IMR-90 (cell line): ENCODE data around the gene CLOCK. TPM values are rescaled to one million over a fixed set of nuclear protein-coding genes. Genes with fewer than 3 reads are reported as not detected.

ENCODE experiments used
- ATAC-seq: fragments of 200-7000 bp; cut with Tn5 transposase; 2 replicates; pipeline ENCODE4 v1.9.1; 2020; ENCODE audit warnings: low read depth, mild to moderate bottlenecking, moderate library complexity
- BruUV-seq: library from RNA; stranded (reverse); fragments of 400-500 nt; replicated peaks from 2 replicates; lab custom pipeline; 2021; lab: Mats Ljungman, UMichigan
- CTCF ChIA-PET: fragments of 300-600 bp; formaldehyde crosslinking; extraction: SDS; loops from one replicate; lab custom pipeline; 2021; ENCODE audit warnings: antibody characterized with exemption; lab: Yijun Ruan, JAX
- POLR2A ChIA-PET: fragments of 300-600 bp; sonication (Branson Sonifier 250); formaldehyde crosslinking; loops from one replicate; lab custom pipeline; 2022; ENCODE audit warnings: antibody characterized with exemption; ENCODE audit not compliant: unreplicated experiment; lab: Charles Lee
- DNase-seq: peaks from one replicate; pipeline ENCODE4 v3.0.0; 2013
- H2AFZ ChIP-seq: replicated peaks from 2 replicates; pipeline ENCODE3; 2013; ENCODE audit warnings: low read length, mild to moderate bottlenecking; ENCODE audit not compliant: poor library complexity
- H2AK5ac ChIP-seq: 2 replicates; pipeline ENCODE4 v1.6.1; 2013; ENCODE audit warnings: low read depth, low read length, inconsistent platforms
- H2AK9ac ChIP-seq: replicated peaks from 2 replicates; pipeline ENCODE3; 2013; ENCODE audit warnings: mild to moderate bottlenecking, low read depth, low read length, moderate library complexity; ENCODE audit not compliant: poor library complexity
- H2BK120ac ChIP-seq: 2 replicates; pipeline ENCODE4 v1.6.1; 2013; ENCODE audit warnings: low read depth, low read length, inconsistent platforms
- H2BK15ac ChIP-seq: 3 replicates; pipeline ENCODE4 v1.6.1; 2013; ENCODE audit warnings: low read depth, low read length, inconsistent platforms
- H2BK20ac ChIP-seq: 2 replicates; pipeline ENCODE4 v1.6.1; 2013; ENCODE audit warnings: low read depth, mild to moderate bottlenecking, inconsistent platforms, low read length, moderate library complexity
- H2BK5ac ChIP-seq: 2 replicates; pipeline ENCODE4 v1.6.1; 2013; ENCODE audit warnings: mild to moderate bottlenecking, low read depth, low read length, inconsistent platforms; ENCODE audit not compliant: poor library complexity, severe bottlenecking
- H3K14ac ChIP-seq: replicated peaks from 2 replicates; pipeline ENCODE4 v1.6.1; 2013; ENCODE audit warnings: low read depth, low read length, inconsistent platforms
- H3K18ac ChIP-seq: 2 replicates; pipeline ENCODE4 v1.6.1; 2013; ENCODE audit warnings: low read depth, low read length, control low read depth
- H3K23ac ChIP-seq: 2 replicates; pipeline ENCODE4 v1.6.1; 2013; ENCODE audit warnings: low read depth, low read length, inconsistent platforms
- H3K27ac ChIP-seq: 2 replicates; pipeline ENCODE4 v1.5.1; 2013; ENCODE audit warnings: mild to moderate bottlenecking, control low read depth, low read length; ENCODE audit not compliant: insufficient read depth
- H3K27me3 ChIP-seq: 2 replicates; pipeline ENCODE4 v1.6.1; 2013; ENCODE audit warnings: low read length; ENCODE audit not compliant: control insufficient read depth, insufficient read depth
- H3K36me3 ChIP-seq: 2 replicates; pipeline ENCODE4 v1.6.1; 2013; ENCODE audit warnings: low read length, mixed read lengths; ENCODE audit not compliant: control insufficient read depth, insufficient read depth
- H3K4ac ChIP-seq: 2 replicates; pipeline ENCODE4 v1.6.1; 2013; ENCODE audit warnings: low read depth, low read length, inconsistent platforms
- H3K4me1 ChIP-seq: 2 replicates; pipeline ENCODE4 v1.6.1; 2013; ENCODE audit warnings: low read length, mixed read lengths; ENCODE audit not compliant: control insufficient read depth, insufficient read depth
- H3K4me2 ChIP-seq: 2 replicates; pipeline ENCODE4 v1.6.1; 2013; ENCODE audit warnings: low read depth, mild to moderate bottlenecking, control low read depth, low read length, moderate library complexity
- H3K4me3 ChIP-seq: 2 replicates; pipeline ENCODE4 v1.5.1; 2013; ENCODE audit warnings: low read depth, mild to moderate bottlenecking, control low read depth, low read length, moderate library complexity; ENCODE audit not compliant: insufficient read depth
- H3K56ac ChIP-seq: 2 replicates; pipeline ENCODE4 v1.6.1; 2013; ENCODE audit warnings: low read length, inconsistent platforms; ENCODE audit not compliant: insufficient read depth; ENCODE audit errors: extremely low read depth
- H3K79me1 ChIP-seq, 2 experiments: 2 replicates each; pipeline ENCODE4 v1.6.1; 2013; ENCODE audit warnings: low read length in 2 of 2, inconsistent platforms in 1 of 2, low read depth in 1 of 2
- H3K9ac ChIP-seq: 2 replicates; pipeline ENCODE4 v1.6.1; 2013; ENCODE audit warnings: low read depth, low read length, control low read depth
- H3K9me1 ChIP-seq: 2 replicates; pipeline ENCODE4 v1.6.1; 2013; ENCODE audit warnings: low read length, inconsistent platforms; ENCODE audit not compliant: insufficient read depth
- H3K9me3 ChIP-seq: 2 replicates; pipeline ENCODE4 v1.6.1; 2013; ENCODE audit warnings: low read length; ENCODE audit not compliant: control insufficient read depth, insufficient read depth
- H4K20me1 ChIP-seq: 2 replicates; pipeline ENCODE4 v1.6.1; 2013; ENCODE audit warnings: low read length, inconsistent platforms; ENCODE audit not compliant: insufficient read depth
- H4K5ac ChIP-seq: 2 replicates; pipeline ENCODE4 v1.6.1; 2013; ENCODE audit warnings: mild to moderate bottlenecking, low read depth, low read length, control low read depth
- H4K8ac ChIP-seq, 2 experiments: 2 replicates each; pipeline ENCODE4 v1.6.1; 2013; ENCODE audit warnings: low read depth in 2 of 2, low read length in 2 of 2, control low read depth in 1 of 2, inconsistent platforms in 1 of 2
- H4K91ac ChIP-seq: 2 replicates; pipeline ENCODE4 v1.6.1; 2013; ENCODE audit warnings: low read depth, low read length, inconsistent platforms; ENCODE audit not compliant: insufficient read depth
- BHLHE40 ChIP-seq: fragments of 150-350 bp; IDR thresholded peaks from 2 replicates; pipeline ENCODE4 v1.6.1; 2016; ENCODE audit warnings: mild to moderate bottlenecking, low read depth, low read length
- CEBPB ChIP-seq: IDR thresholded peaks from 2 replicates; pipeline ENCODE4 v1.6.1; 2012; ENCODE audit warnings: low read depth, low read length, improper control_type of control experiment
- CHD1 ChIP-seq: IDR thresholded peaks from 2 replicates; pipeline ENCODE4 v1.6.1; 2012; ENCODE audit warnings: low read depth, low read length, improper control_type of control experiment
- FOS ChIP-seq: fragments of 150-350 bp; IDR thresholded peaks from 2 replicates; pipeline ENCODE4 v1.6.1; 2016; ENCODE audit warnings: low read depth, low read length
- MAFK ChIP-seq: IDR thresholded peaks from 2 replicates; pipeline ENCODE4 v1.6.1; 2012; ENCODE audit warnings: low read depth, low read length, improper control_type of control experiment
- MAZ ChIP-seq: IDR thresholded peaks from 2 replicates; pipeline ENCODE4 v1.6.1; 2012; ENCODE audit warnings: low read depth, mild to moderate bottlenecking, low read length, improper control_type of control experiment, moderate library complexity, borderline replicate concordance
- MXI1 ChIP-seq: IDR thresholded peaks from 2 replicates; pipeline ENCODE4 v1.6.1; 2012; ENCODE audit warnings: low read depth, mild to moderate bottlenecking, low read length, moderate library complexity, borderline replicate concordance
- NFE2L2 ChIP-seq: fragments of 150-350 bp; IDR thresholded peaks from 2 replicates; pipeline ENCODE4 v1.6.1; 2016; ENCODE audit warnings: low read depth, mild to moderate bottlenecking, low read length
- POLR2A ChIP-seq: IDR thresholded peaks from 2 replicates; pipeline ENCODE4 v1.6.1; 2012; ENCODE audit warnings: mild to moderate bottlenecking, low read depth, low read length
- RAD21 ChIP-seq: IDR thresholded peaks from 2 replicates; pipeline ENCODE4 v1.6.1; 2012; ENCODE audit warnings: low read length, improper control_type of control experiment
- RCOR1 ChIP-seq: IDR thresholded peaks from 2 replicates; pipeline ENCODE4 v1.6.1; 2012; ENCODE audit warnings: mild to moderate bottlenecking, low read length, improper control_type of control experiment; ENCODE audit not compliant: insufficient replicate concordance
- RFX5 ChIP-seq: IDR thresholded peaks from 2 replicates; pipeline ENCODE4 v1.8.0; 2012; ENCODE audit warnings: low read depth, mild to moderate bottlenecking, low read length, moderate library complexity
- SMC3 ChIP-seq: fragments of 150-350 bp; IDR thresholded peaks from 2 replicates; pipeline ENCODE4 v1.6.1; 2016; ENCODE audit warnings: low read depth, mild to moderate bottlenecking, antibody characterized with exemption, low read length, moderate library complexity
- WGBS, 2 experiments: methylation state at CpG; one replicate each; pipeline versions ENCODE4 v1.1.5 to v1.1.7; 2013; ENCODE audit warnings: missing lambda C conversion rate in 2 of 2; ENCODE audit not compliant: insufficient read length in 1 of 2; ENCODE audit errors: extremely low coverage in 2 of 2; 5-methylcytosine and 5-hydroxymethylcytosine counted together
- dilution Hi-C: fragments of 300-500 bp; cut with HindIII; formaldehyde crosslinking; loops from one replicate; pipeline ENCODE4 v1.14.3; 2018; ENCODE audit warnings: low sequenced_read_pairs; ENCODE audit not compliant: unreplicated experiment
- in situ Hi-C: fragments of 300-500 bp; cut with MboI; formaldehyde crosslinking; loops from 3 replicates; pipeline ENCODE4 v1.14.3; 2019; ENCODE audit warnings: low sequenced_read_pairs, inconsistent platforms, mixed read lengths
- intact Hi-C: fragments of 100-400 bp; cut with micrococcal nuclease; formaldehyde crosslinking; loops from 2 replicates; pipeline ENCODE4 v1.10.0; 2022
- polyA plus RNA-seq, 3 experiments: library from polyadenylated mRNA; depleted of rRNA; stranded (reverse); fragments of >200 nt; gene quantifications; 2 replicates each; pipeline ENCODE4 v1.2.3, GENCODE V29; 2012; ENCODE audit warnings: low replicate concordance in 1 of 3
- total RNA-seq: library from RNA; depleted of rRNA; stranded (reverse); fragments of >200 nt; gene quantifications from 2 replicates; pipeline ENCODE4 v1.2.3, GENCODE V29; 2012
- TF ChIP-seq, protein P1 (sequence below): fragments of 150-350 bp; IDR thresholded peaks from 2 replicates; pipeline ENCODE4 v1.6.1; 2017; ENCODE audit warnings: mild to moderate bottlenecking, antibody characterized with exemption, low read length, low read depth
- TF ChIP-seq, protein P2 (sequence below): fragments of 150-350 bp; IDR thresholded peaks from 2 replicates; pipeline ENCODE4 v1.6.1; 2016; ENCODE audit warnings: low read depth, mild to moderate bottlenecking, low read length, moderate library complexity, borderline replicate concordance
- TF ChIP-seq, protein P3 (sequence below): conservative IDR thresholded peaks from 2 replicates; pipeline ENCODE4 v1.5.1; 2012; ENCODE audit warnings: mild to moderate bottlenecking, low read depth, low read length, improper control_type of control experiment

Gene CLOCK
- total and polyA plus RNA-seq, 2 of the 4 experiments (the other 2 are of a cell fraction): 7.3 to 53.4 TPM

DNA sequence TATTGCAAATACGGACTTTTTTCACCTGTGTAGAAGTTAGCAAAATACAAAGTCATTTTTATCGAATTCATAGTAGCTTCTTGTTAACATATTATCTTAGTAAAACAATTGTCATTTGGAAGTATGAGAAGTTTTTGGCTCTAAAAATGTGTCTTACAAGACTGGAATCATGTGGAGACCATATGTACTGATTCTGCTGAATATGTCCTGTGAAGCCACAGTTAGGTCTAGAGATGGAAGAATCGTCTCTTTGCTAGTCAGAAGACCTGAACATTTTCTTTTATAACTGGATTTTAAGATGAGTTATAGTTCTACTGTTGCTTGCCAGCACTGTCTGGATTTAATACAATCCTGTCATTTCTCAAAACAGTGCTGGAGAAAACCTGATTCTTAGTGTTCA lies 121.9 kb downstream of the CLOCK start:
- H3K4me1 ChIP-seq: 0 out of 2 replicates have a peak, but pooled peaks cover 2% of the 10 kb centered on the region
- H3K79me1 ChIP-seq: peaks cover 24 to 59% of the 10 kb centered on the region in 2 experiments
- BruUV-seq: no TSS peak
- no peaks in the 10 kb centered on the region for H3K9me3 ChIP-seq
- H2BK15ac ChIP-seq: no peak overlapping the region
- H2BK20ac ChIP-seq: no peak overlapping the region
- intact Hi-C loops (no loop called here), in situ Hi-C loops (loop anchor here (25.0 kb wide), 1 partner anchor 438 kb away; the partner anchor contains the start of gene EXOC1), dilution Hi-C loops (no loop called here)
- H3K14ac ChIP-seq: no peak overlapping the region
- H3K18ac ChIP-seq: no peak overlapping the region
- H4K91ac ChIP-seq: no peak overlapping the region
- no peak overlapping the region for H2AFZ ChIP-seq
- H4K8ac ChIP-seq: no peak overlapping the region
- H4K5ac ChIP-seq: no peak overlapping the region
- H3K4me3 ChIP-seq: no peak overlapping the region
- no peak for DNase-seq
- H2BK120ac ChIP-seq: no peak overlapping the region
- no CpG with 5 or more reads among the region's 3 CpGs for WGBS, 2 experiments
- ATAC-seq: no peak
- no peak overlapping the region for H2AK5ac ChIP-seq
- no peak overlapping the region for H3K9ac ChIP-seq
- peaks cover 4% of the 10 kb centered on the region; the same call in 1 of the 2 replicates for H3K9me1 ChIP-seq
- H3K4me2 ChIP-seq: no peak overlapping the region
- H3K23ac ChIP-seq: no peak overlapping the region
- H3K27ac ChIP-seq: no peak overlapping the region
- H4K20me1 ChIP-seq: peaks cover 18% of the 10 kb centered on the region
- no peak overlapping the region for H3K56ac ChIP-seq
- TF ChIP-seq POLR2A (no peak), FOS (no peak), RAD21 (no peak), CEBPB (no peak), MAZ (no peak), SMC3 (no peak), MXI1 (no peak), RFX5 (no peak), NFE2L2 (no peak), RCOR1 (no peak), MAFK (no peak), BHLHE40 (no peak), CHD1 (no peak)
- TF ChIP-seq, protein P1, sequence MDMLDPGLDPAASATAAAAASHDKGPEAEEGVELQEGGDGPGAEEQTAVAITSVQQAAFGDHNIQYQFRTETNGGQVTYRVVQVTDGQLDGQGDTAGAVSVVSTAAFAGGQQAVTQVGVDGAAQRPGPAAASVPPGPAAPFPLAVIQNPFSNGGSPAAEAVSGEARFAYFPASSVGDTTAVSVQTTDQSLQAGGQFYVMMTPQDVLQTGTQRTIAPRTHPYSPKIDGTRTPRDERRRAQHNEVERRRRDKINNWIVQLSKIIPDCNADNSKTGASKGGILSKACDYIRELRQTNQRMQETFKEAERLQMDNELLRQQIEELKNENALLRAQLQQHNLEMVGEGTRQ: no peak
- TF ChIP-seq, protein P2, sequence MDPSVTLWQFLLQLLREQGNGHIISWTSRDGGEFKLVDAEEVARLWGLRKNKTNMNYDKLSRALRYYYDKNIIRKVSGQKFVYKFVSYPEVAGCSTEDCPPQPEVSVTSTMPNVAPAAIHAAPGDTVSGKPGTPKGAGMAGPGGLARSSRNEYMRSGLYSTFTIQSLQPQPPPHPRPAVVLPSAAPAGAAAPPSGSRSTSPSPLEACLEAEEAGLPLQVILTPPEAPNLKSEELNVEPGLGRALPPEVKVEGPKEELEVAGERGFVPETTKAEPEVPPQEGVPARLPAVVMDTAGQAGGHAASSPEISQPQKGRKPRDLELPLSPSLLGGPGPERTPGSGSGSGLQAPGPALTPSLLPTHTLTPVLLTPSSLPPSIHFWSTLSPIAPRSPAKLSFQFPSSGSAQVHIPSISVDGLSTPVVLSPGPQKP: no peak
- TF ChIP-seq, protein P3, sequence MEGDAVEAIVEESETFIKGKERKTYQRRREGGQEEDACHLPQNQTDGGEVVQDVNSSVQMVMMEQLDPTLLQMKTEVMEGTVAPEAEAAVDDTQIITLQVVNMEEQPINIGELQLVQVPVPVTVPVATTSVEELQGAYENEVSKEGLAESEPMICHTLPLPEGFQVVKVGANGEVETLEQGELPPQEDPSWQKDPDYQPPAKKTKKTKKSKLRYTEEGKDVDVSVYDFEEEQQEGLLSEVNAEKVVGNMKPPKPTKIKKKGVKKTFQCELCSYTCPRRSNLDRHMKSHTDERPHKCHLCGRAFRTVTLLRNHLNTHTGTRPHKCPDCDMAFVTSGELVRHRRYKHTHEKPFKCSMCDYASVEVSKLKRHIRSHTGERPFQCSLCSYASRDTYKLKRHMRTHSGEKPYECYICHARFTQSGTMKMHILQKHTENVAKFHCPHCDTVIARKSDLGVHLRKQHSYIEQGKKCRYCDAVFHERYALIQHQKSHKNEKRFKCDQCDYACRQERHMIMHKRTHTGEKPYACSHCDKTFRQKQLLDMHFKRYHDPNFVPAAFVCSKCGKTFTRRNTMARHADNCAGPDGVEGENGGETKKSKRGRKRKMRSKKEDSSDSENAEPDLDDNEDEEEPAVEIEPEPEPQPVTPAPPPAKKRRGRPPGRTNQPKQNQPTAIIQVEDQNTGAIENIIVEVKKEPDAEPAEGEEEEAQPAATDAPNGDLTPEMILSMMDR: no peak
- no peaks in the 10 kb centered on the region for H3K27me3 ChIP-seq
- ChIA-PET POLR2A (no interaction called here), CTCF (interaction anchor here (0.6 kb wide), 1 partner anchor 113 kb away, joined by 3 read pairs; no protein-coding TSS in a partner anchor)
- H3K4ac ChIP-seq: no peak overlapping the region
- no peak overlapping the region for H2AK9ac ChIP-seq
- H3K36me3 ChIP-seq: peaks cover 50% of the 10 kb centered on the region
- H2BK5ac ChIP-seq: no peak overlapping the region
